Hepatocyte (in vitro differentiated cells): ENCODE data around the gene STK24. TPM values are rescaled to one million over a fixed set of nuclear protein-coding genes. Genes with fewer than 3 reads are reported as not detected.

Experiments used
- DNase-seq: peaks from one replicate; pipeline ENCODE4 v3.0.0-alpha.2; 2016; ENCODE audit warnings: low spot score
- H2AFZ ChIP-seq: fragments of 200-600 bp; sonication (generic); 2 replicates; pipeline ENCODE4 v1.6.0; 2016; ENCODE audit warnings: antibody characterized with exemption, mild to moderate bottlenecking
- H3K27ac ChIP-seq: fragments of 200-600 bp; sonication (generic); 2 replicates; pipeline ENCODE4 v1.5.1; 2016; ENCODE audit warnings: mild to moderate bottlenecking
- H3K27me3 ChIP-seq: fragments of 200-600 bp; sonication (generic); 2 replicates; pipeline ENCODE4 v1.6.1; 2016
- H3K36me3 ChIP-seq: fragments of 200-600 bp; sonication (generic); replicated peaks from 2 replicates; pipeline ENCODE4 v1.5.1; 2016; ENCODE audit warnings: low read depth; ENCODE audit not compliant: insufficient read depth
- H3K4me1 ChIP-seq: fragments of 200-600 bp; sonication (generic); 2 replicates; pipeline ENCODE4 v1.5.1; 2016; ENCODE audit warnings: mild to moderate bottlenecking, moderate library complexity; ENCODE audit not compliant: insufficient read depth
- H3K4me2 ChIP-seq: fragments of 200-600 bp; sonication (generic); 2 replicates; pipeline ENCODE4 v1.6.0; 2016
- H3K4me3 ChIP-seq: fragments of 200-600 bp; sonication (generic); 2 replicates; pipeline ENCODE4 v1.5.1; 2016; ENCODE audit warnings: mild to moderate bottlenecking
- H3K79me2 ChIP-seq: fragments of 200-600 bp; sonication (generic); 2 replicates; pipeline ENCODE4 v1.6.0; 2017; ENCODE audit warnings: mild to moderate bottlenecking
- H3K9me2 ChIP-seq: fragments of 200-600 bp; sonication (generic); replicated peaks from 2 replicates; pipeline ENCODE4 v1.6.0; 2017; ENCODE audit warnings: mild to moderate bottlenecking; ENCODE audit not compliant: insufficient read depth
- H3K9me3 ChIP-seq: fragments of 200-600 bp; sonication (generic); 2 replicates; pipeline ENCODE4 v1.5.1; 2016; ENCODE audit warnings: low read depth, mild to moderate bottlenecking
- H4K20me1 ChIP-seq: fragments of 200-600 bp; sonication (generic); 2 replicates; pipeline ENCODE4 v1.6.0; 2016; ENCODE audit warnings: mild to moderate bottlenecking; ENCODE audit not compliant: insufficient read depth, poor library complexity, severe bottlenecking
- EZH2 ChIP-seq: fragments of 200-600 bp; sonication (generic); IDR thresholded peaks from 2 replicates; pipeline ENCODE4 v1.6.1; 2016; ENCODE audit warnings: antibody characterized with exemption, mild to moderate bottlenecking, borderline replicate concordance
- EZH2phosphoT487 ChIP-seq: fragments of 200-600 bp; sonication (generic); IDR thresholded peaks from one replicate; pipeline ENCODE4 v1.6.1; 2018; ENCODE audit warnings: antibody characterized with exemption, mild to moderate bottlenecking, low read depth, moderate library complexity; ENCODE audit not compliant: unreplicated experiment, severe bottlenecking
- WGBS: methylation state at CpG from one replicate; pipeline ENCODE4 v1.1.6; 2016; ENCODE audit warnings: low lambda C conversion rate; ENCODE audit errors: missing lambda C conversion rate; 5-methylcytosine and 5-hydroxymethylcytosine counted together
- polyA plus RNA-seq: library from polyadenylated mRNA; unstranded; fragments of >200 nt; fragmentation: Nextera tagmentation; extraction: Ambion mirVana; gene quantifications from 2 replicates; pipeline ENCODE4 v1.2.1, GENCODE V29; 2016
- total RNA-seq: library from RNA; depleted of rRNA; stranded (reverse); fragments of >200 nt; gene quantifications from 2 replicates; pipeline ENCODE4 v1.2.3, GENCODE V29; 2014
- TF ChIP-seq, protein P1 (sequence below): fragments of 200-600 bp; sonication (generic); IDR thresholded peaks from 2 replicates; pipeline ENCODE4 v1.5.1; 2016; ENCODE audit warnings: antibody characterized with exemption, mild to moderate bottlenecking; ENCODE audit not compliant: poor library complexity

Gene STK24
- total and polyA plus RNA-seq, 2 experiments from 2014 or later = 71.2 to 74.4 TPM

- H2AFZ ChIP-seq = no peak overlapping the region
- no peaks in the 10 kb centered on the region for H3K27me3 ChIP-seq
- no peak for DNase-seq
- no peak overlapping the region for H3K4me2 ChIP-seq
- TF ChIP-seq EZH2phosphoT487 = no peak
- TF ChIP-seq EZH2 = no peak
- TF ChIP-seq, protein P1, sequence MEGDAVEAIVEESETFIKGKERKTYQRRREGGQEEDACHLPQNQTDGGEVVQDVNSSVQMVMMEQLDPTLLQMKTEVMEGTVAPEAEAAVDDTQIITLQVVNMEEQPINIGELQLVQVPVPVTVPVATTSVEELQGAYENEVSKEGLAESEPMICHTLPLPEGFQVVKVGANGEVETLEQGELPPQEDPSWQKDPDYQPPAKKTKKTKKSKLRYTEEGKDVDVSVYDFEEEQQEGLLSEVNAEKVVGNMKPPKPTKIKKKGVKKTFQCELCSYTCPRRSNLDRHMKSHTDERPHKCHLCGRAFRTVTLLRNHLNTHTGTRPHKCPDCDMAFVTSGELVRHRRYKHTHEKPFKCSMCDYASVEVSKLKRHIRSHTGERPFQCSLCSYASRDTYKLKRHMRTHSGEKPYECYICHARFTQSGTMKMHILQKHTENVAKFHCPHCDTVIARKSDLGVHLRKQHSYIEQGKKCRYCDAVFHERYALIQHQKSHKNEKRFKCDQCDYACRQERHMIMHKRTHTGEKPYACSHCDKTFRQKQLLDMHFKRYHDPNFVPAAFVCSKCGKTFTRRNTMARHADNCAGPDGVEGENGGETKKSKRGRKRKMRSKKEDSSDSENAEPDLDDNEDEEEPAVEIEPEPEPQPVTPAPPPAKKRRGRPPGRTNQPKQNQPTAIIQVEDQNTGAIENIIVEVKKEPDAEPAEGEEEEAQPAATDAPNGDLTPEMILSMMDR = no peak
- H3K9me3 ChIP-seq = no peaks in the 10 kb centered on the region
- peaks cover 7% of the 10 kb centered on the region for H3K4me1 ChIP-seq
- no peaks in the 10 kb centered on the region for H3K9me2 ChIP-seq
- H4K20me1 ChIP-seq = peaks cover 4% of the 10 kb centered on the region
- 87% methylated on average over 23 of the region's 23 CpGs for WGBS
- H3K79me2 ChIP-seq = peaks cover 6% of the 10 kb centered on the region
- H3K27ac ChIP-seq = no peak overlapping the region
- no peaks in the 10 kb centered on the region for H3K36me3 ChIP-seq
- no peak overlapping the region for H3K4me3 ChIP-seq
Observed at GRCh38 chr13:98451676-98452470, 125.0 kb downstream of the STK24 start.

- Histone ChIP-seq H3K79me2 (peaks cover 6% of the 10 kb centered on the region), H3K4me2 (no peak overlapping the region), H3K4me1 (peaks cover 7% of the 10 kb centered on the region), H2AFZ (no peak overlapping the region), H3K27ac (peak overlapping the region; percentile 51), H3K36me3 (no peaks in the 10 kb centered on the region), H3K27me3 (no peaks in the 10 kb centered on the region), H3K4me3 (no peak overlapping the region), H3K9me3 (no peaks in the 10 kb centered on the region), H3K9me2 (no peaks in the 10 kb centered on the region), H4K20me1 (peaks cover 2% of the 10 kb centered on the region)
- TF ChIP-seq EZH2 (no peak), EZH2phosphoT487 (no peak)
- TF ChIP-seq, protein P1 = no peak
- 77% methylated on average over 14 of the region's 14 CpGs for WGBS
- DNase-seq = no peak
Observed at GRCh38 chr13:98450539-98451111, 126.3 kb downstream of the STK24 start.

- H3K36me3 ChIP-seq = no peaks in the 10 kb centered on the region
- 57% methylated on average over 1 of the region's 1 CpG for WGBS
Observed at GRCh38 chr13:98450026-98450425, 126.9 kb downstream of the STK24 start.

More at GRCh38 chr13:98450026-98450425, 126.9 kb downstream of the STK24 start:
- H3K9me2 ChIP-seq = no peaks in the 10 kb centered on the region
- no peaks in the 10 kb centered on the region for H4K20me1 ChIP-seq
- H3K79me2 ChIP-seq = peaks cover 6% of the 10 kb centered on the region
- H3K4me1 ChIP-seq = peaks cover 9% of the 10 kb centered on the region
- no peak overlapping the region for H3K4me2 ChIP-seq
- no peak overlapping the region for H2AFZ ChIP-seq
- no peaks in the 10 kb centered on the region for H3K27me3 ChIP-seq
- H3K9me3 ChIP-seq = no peaks in the 10 kb centered on the region
- no peak for DNase-seq
- H3K4me3 ChIP-seq = no peak overlapping the region
- H3K27ac ChIP-seq = peak overlapping the region; percentile 51
- TF ChIP-seq EZH2 (no peak), EZH2phosphoT487 (no peak)
- TF ChIP-seq, protein P1 = no peak
